VCaP (cell line): Measurements from ENCODE around the gene IQCK.

Source experiments
- H3K27ac ChIP-seq: fragments of 450-650 bp; 2 replicates; pipeline ENCODE4 v1.5.1; 2017
- TF ChIP-seq, protein P1 (sequence below): fragments of 450-650 bp; conservative IDR thresholded peaks from 2 replicates; pipeline ENCODE4 v1.5.1; 2017; ENCODE audit warnings: mild to moderate bottlenecking, moderate library complexity

Gene IQCK

DNA sequence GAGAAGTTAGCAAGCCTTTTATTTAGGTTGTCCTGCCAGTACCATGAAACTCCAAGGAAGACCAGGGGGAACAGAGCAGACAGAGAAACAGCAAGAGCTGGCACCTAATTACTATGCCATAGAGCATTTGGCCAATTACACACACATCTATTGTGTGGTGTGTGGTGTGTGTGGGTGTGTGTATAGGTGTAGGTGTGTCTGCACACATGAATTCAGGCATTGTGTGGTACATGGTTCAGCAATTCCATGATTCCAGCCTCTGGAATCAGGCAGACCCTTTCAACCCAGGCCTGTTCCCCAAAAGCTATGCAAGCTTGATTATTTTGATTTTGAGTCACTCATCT lies 25.7 kb downstream of the IQCK start:
- TF ChIP-seq, protein P1, sequence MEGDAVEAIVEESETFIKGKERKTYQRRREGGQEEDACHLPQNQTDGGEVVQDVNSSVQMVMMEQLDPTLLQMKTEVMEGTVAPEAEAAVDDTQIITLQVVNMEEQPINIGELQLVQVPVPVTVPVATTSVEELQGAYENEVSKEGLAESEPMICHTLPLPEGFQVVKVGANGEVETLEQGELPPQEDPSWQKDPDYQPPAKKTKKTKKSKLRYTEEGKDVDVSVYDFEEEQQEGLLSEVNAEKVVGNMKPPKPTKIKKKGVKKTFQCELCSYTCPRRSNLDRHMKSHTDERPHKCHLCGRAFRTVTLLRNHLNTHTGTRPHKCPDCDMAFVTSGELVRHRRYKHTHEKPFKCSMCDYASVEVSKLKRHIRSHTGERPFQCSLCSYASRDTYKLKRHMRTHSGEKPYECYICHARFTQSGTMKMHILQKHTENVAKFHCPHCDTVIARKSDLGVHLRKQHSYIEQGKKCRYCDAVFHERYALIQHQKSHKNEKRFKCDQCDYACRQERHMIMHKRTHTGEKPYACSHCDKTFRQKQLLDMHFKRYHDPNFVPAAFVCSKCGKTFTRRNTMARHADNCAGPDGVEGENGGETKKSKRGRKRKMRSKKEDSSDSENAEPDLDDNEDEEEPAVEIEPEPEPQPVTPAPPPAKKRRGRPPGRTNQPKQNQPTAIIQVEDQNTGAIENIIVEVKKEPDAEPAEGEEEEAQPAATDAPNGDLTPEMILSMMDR, result no peak
- H3K27ac ChIP-seq, result peak overlapping the region; percentile 16

DNA sequence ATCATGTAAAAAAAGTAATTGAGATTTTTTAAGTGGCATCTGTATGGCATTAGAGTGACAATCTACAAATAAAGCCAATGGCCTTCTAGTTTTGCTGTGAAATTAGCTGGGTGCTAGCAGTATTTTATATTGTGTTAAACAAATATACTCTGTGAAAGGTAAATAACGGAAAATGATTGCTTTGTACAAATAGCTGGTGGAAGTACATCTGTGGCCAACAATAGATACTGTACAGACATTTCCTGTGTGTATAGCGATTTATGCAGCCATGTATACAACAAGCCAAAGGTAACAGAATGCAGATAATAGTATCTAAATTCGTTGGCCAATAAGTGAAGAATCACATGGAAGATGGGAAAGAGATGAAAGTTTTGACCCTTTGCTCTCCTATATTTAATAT lies 26.6 kb downstream of the IQCK start:
- TF ChIP-seq, protein P1, result no peak
- H3K27ac ChIP-seq, result peak overlapping the region; percentile 16

DNA sequence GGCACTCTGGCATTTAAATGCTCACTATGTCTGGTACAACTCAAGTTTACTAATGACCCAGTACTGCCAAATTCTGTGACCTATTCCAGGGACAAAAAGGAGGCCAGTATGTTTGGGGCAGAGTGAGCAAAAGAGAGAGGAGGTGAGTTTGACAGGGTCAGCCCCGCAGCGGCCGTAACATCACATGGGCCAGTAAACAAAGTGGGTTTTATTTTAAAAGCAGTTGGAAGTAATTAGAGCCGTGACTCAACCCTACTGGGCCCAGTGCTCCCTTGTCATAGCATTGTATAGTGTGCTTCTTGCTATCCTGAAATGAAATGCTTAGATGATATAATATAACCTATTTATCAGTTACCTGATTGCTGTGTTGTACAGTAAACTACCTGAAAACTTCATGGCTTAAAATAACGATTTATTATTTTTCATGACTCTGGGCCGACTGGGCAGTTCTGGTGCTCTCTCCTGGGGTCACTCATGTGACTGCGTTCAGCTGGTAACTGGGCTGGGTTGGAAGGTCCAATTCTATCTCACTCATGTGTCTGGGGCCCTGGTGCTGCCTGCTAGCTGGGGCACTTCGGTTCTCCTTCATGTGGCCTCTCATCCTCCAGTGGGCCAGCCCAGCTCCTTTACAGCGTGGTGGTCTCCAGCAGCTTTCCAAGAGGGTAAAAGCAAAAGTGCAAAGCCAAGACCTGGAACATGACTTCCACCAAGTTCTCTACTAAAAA lies 27.4 kb downstream of the IQCK start:
- TF ChIP-seq, protein P1, result no peak
- H3K27ac ChIP-seq, result no peak overlapping the region

DNA sequence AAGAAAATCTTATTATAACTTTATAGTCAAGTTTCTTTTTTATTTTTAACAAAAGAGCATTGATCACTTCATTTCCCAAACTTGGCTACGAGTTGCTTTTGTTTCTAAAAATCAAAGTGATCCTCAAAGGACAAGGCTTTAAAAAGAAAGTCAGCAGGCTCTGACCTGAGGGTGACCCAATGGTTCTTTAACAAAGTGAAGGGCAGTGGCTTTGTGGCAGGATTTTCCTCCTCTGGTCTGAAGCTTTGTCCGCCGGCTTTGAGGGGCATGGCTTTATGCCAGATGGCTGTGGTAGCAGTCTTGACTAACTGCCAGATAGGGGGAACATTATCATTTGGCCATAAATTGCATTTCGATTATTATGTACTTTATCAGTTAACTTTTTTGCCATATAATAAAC lies 28.5 kb downstream of the IQCK start:
- TF ChIP-seq, protein P1, result no peak
- H3K27ac ChIP-seq, result no peak overlapping the region

DNA sequence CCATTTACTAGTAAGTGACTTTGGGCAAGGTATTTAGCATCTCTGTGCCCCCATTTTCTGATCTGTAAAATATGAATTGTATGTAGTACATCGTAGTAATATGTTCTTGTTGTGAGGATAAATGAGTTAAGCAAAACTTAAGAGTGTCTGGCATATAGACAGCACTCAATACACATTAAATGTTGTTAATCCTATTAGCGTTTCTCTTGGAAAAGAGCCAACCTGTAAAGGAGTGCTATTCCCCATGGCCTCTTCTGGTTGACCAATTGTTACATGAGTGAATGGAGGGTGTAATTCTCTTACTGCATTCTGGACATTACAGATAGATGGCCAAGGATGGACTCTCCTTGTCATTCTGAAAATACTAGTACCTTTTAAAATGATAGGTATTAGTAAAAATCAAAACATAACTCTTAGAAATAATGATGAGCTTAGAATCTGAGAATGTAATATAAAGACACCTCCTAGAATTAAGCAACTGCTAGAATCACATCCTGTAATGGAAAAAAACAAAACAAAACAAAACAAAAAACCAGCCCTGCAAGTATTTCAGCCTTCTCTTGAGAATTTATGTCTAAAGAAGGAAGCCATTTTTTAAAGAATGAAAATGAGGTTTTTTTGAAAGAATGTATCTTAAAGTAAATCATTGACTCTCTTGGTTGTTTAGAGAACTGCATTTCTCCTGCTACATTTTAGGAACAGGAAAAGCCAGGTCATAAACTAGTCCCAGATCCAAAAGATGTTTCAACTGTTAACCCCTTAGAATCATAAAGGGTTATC lies 30.5 kb downstream of the IQCK start:
- H3K27ac ChIP-seq, result no peak overlapping the region
- TF ChIP-seq, protein P1, result no peak

DNA sequence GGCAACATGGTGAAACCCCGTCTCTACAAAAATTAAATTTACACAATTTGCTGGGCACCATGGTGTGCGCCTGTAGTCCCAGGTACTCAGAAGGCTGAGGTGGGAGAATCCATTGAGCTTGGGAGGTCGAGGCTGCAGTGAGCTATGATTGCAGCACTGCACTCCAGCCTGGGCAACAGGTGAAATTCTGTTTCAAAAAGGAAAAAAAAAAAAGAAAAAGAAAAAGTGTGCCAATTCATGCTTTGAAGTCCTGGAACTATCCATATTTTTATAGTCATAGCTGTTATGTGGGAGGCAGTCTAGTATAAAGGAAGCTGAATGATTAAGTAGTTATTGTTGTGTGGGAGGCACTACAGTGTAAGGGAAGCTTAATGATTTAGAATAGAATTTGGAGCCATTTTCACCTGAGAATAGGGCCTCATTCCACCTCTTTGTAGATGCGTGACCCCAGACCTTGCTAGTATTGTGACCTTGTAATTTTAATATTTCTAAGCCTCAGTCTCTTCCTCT lies 31.6 kb downstream of the IQCK start:
- TF ChIP-seq, protein P1, result no peak
- no peak overlapping the region for H3K27ac ChIP-seq

DNA sequence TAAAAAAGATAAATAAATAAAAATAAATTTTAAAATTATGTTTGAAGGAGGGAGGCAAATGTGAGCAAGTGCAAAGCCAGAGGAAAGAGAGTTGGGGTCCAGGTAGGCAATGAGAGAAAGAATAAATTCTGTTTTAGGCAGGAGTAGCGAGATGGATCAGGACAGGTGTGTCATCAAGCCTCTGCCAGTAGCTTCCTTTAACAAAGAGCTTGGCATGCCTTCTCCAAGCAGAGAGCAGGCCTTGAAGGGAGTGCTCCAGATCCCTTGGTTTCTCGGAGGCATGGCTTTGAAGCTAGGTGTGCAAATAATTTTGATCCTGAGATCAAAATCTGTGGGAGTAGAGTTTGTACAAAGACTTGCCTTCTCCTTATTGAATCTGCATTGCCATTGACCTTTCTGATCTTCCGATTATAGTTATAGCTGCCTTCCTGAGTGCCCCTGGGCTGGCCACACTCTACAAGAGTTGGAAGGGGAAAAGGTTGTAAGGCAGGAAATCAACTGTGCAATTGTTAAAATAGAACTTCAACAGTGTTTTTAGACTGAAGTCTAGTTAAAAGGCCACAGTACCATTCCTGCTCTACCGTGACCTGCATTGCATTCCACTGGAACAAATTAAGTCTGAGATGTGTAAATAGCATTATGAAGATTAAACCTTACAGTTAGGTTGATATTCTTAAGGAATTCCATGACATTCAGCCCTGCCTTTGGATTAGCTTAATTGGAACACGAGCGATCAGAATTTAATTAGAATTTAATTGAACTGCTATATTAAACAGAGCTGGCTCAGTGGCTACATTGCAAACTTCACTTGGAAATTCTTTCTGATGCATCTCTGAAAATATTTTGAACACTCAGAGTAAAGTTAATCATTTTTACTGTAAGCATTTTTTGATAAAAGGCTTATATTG lies 33.7 kb downstream of the IQCK start:
- TF ChIP-seq, protein P1, result no peak
- no peak overlapping the region for H3K27ac ChIP-seq
